NCI-H1417 (cell line): ENCODE measurements around the gene XPOT.

Experiments
- DNase-seq, 3 experiments: peaks; one replicate each; lab custom pipeline; 2025; lab: John Stamatoyannopoulos, UW

XPOT gene

GRCh38 chr12:64427988-64428387 is 23.8 kb downstream of the XPOT start:
- DNase-seq, result peak in 1 of 3 experiments; percentile 23

- DNase-seq, result no peak
Measured at GRCh38 chr12:64428956-64429355, 24.8 kb downstream of the XPOT start.

- DNase-seq, result no peak
Measured at GRCh38 chr12:64430886-64431285, 26.7 kb downstream of the XPOT start.

GRCh38 chr12:64431791-64432190 is 27.6 kb downstream of the XPOT start:
- DNase-seq, result no peak

GRCh38 chr12:64433915-64434314 is 29.7 kb downstream of the XPOT start:
- no peak for DNase-seq

GRCh38 chr12:64440100-64440499 is 35.9 kb downstream of the XPOT start:
- DNase-seq, result no peak

GRCh38 chr12:64445490-64445889 is 41.3 kb downstream of the XPOT start:
- DNase-seq, result no peak

GRCh38 chr12:64446295-64446694 is 42.1 kb downstream of the XPOT start:
- no peak for DNase-seq

- no peak for DNase-seq
Measured at GRCh38 chr12:64450057-64450640, 46.0 kb downstream of the XPOT start.

GRCh38 chr12:64450711-64451486 is 46.7 kb downstream of the XPOT start:
- DNase-seq, result peak; percentile 33 to 71 (median 39)

- peak; percentile 89 to 95 (median 95) for DNase-seq
Measured at GRCh38 chr12:64451687-64452558, 47.7 kb downstream of the XPOT start, which contains the start of gene TBK1. Gene TBK1 (plus strand): TSS chr12:64452120. CDS start chr12:64455871, 3,751 bp downstream.

- peak; percentile 44 to 82 (median 65) for DNase-seq
Measured at GRCh38 chr12:64452559-64453329, 48.6 kb downstream of the XPOT start.

GRCh38 chr12:64455506-64455905 is 51.3 kb downstream of the XPOT start:
- no peak for DNase-seq

- no peak for DNase-seq
Measured at GRCh38 chr12:64456119-64456518, 51.9 kb downstream of the XPOT start.

GRCh38 chr12:64457032-64457431 is 52.8 kb downstream of the XPOT start:
- DNase-seq, result no peak

GRCh38 chr12:64457466-64457865 is 53.3 kb downstream of the XPOT start:
- no peak for DNase-seq

- DNase-seq, result no peak
Measured at GRCh38 chr12:64457923-64458322, 53.7 kb downstream of the XPOT start.

GRCh38 chr12:64459394-64459891 is 55.3 kb downstream of the XPOT start:
- DNase-seq, result no peak

- no peak for DNase-seq
Measured at GRCh38 chr12:64461634-64462414, 57.6 kb downstream of the XPOT start.

GRCh38 chr12:64466178-64466577 is 62.0 kb downstream of the XPOT start:
- DNase-seq, result no peak

- DNase-seq, result no peak
Measured at GRCh38 chr12:64468966-64469365, 64.8 kb downstream of the XPOT start.
